GM12892 (cell line): ENCODE results near the gene ESYT1.

Experiments
- POLR2A ChIP-seq: IDR thresholded peaks from 2 replicates; pipeline ENCODE4 v1.6.1; 2011; ENCODE audit warnings: low read depth, low read length, control low read depth
- POLR2AphosphoS5 ChIP-seq: IDR thresholded peaks from 2 replicates; pipeline ENCODE4 v1.6.1; 2011; ENCODE audit warnings: low read depth, low read length, control low read depth
- TAF1 ChIP-seq: IDR thresholded peaks from 2 replicates; pipeline ENCODE4 v1.6.1; 2011; ENCODE audit warnings: low read depth, mild to moderate bottlenecking, control low read depth, low read length, borderline replicate concordance

GRCh38 chr12:56155256-56155845 lies 27.3 kb downstream of the ESYT1 start:
- no peak for TF ChIP-seq POLR2A
- no peak for TF ChIP-seq POLR2AphosphoS5
- TF ChIP-seq TAF1: no peak
